HUES48 (cell line): ENCODE results near the gene INPP5D.

Source experiments
- H3K27ac ChIP-seq: one replicate; pipeline ENCODE4 v1.7.0; 2013; ENCODE audit warnings: low read depth, low read length, inconsistent platforms
- H3K27me3 ChIP-seq: 2 replicates; pipeline ENCODE4 v1.6.1; 2013; ENCODE audit warnings: mild to moderate bottlenecking, low read length; ENCODE audit not compliant: control insufficient read depth, insufficient read depth
- H3K36me3 ChIP-seq: 2 replicates; pipeline ENCODE4 v1.6.1; 2013; ENCODE audit warnings: low read length; ENCODE audit not compliant: control insufficient read depth, insufficient read depth
- H3K4me1 ChIP-seq: 2 replicates; pipeline ENCODE4 v1.6.1; 2013; ENCODE audit warnings: mild to moderate bottlenecking, low read length; ENCODE audit not compliant: control insufficient read depth, insufficient read depth
- H3K4me3 ChIP-seq: 2 replicates; pipeline ENCODE4 v1.5.1; 2013; ENCODE audit warnings: mild to moderate bottlenecking, low read depth, low read length
- H3K9ac ChIP-seq: 2 replicates; pipeline ENCODE4 v1.6.1; 2013; ENCODE audit warnings: mild to moderate bottlenecking, low read depth, low read length, moderate library complexity
- H3K9me3 ChIP-seq: 2 replicates; pipeline ENCODE4 v1.6.1; 2013; ENCODE audit warnings: low read length; ENCODE audit not compliant: control insufficient read depth, insufficient read depth

Gene INPP5D

DNA sequence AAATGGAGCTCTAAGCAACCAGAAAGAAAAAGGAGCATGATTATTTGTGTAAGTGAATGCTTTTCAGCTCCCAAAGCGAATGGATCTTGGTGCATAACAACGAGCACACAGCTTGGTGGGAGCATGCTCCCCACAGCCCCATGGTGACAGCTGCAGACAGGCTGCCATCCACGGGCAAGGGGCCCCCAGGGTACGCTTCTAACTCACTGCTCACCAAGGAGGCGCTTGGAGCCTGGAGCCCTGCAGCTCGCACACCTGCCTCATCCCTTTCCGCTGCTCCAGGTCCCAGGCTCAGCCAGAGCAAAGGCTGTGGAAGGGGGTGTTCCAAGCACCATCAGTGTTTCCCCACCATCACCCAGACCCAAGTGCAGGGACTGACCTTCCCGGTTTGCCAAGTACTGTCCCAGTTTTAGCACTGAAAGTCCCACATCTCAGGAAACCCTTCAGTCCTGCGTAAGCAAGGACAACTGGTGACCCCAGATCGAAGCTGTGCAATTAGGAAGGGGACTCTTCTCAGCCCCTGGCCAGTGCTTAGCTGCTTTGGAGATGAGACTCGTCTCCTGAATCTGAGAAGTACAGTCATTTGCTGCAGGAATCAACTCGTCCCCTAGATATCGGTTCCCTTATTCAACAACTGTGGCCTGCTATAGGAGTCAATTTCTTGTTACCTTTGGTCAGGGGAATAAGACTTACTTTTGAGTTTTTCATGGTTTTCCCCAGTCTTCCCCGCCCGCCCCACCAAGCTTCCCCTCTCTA is 141.3 kb downstream of the INPP5D start:
- Histone ChIP-seq H3K27me3 (0 out of 2 replicates have a peak, but pooled peaks cover 3% of the 10 kb centered on the region), H3K4me1 (0 out of 2 replicates have a peak, but pooled peaks cover 3% of the 10 kb centered on the region), H3K4me3 (no peak overlapping the region), H3K36me3 (no peaks in the 10 kb centered on the region), H3K27ac (no peak overlapping the region), H3K9me3 (peaks cover 2% of the 10 kb centered on the region; the same call in 1 of the 2 replicates), H3K9ac (no peak overlapping the region)

DNA sequence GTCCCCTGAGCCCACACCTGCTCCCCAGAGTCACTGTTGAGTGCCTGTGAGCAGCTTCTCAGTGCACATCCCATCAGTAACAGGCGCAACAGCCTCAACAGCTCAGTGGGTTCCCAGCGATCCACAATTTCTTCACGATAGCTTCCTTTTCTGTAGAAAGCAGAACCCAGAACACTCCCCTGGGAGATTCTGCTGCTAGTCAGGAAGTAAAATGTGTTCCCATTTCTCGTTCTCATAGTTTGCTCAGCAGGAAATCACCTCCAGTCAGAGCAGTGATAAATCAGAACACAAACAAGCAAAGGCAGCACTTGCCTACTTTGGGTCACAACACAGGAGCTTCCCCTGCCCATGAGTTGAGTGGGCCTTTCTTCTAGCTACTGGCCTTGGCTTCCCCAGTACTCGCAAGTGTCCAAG is 142.4 kb downstream of the INPP5D start:
- Histone ChIP-seq H3K4me1 (0 out of 2 replicates have a peak, but pooled peaks cover 3% of the 10 kb centered on the region), H3K4me3 (no peak overlapping the region), H3K9ac (no peak overlapping the region), H3K9me3 (peaks cover 2% of the 10 kb centered on the region; the same call in 1 of the 2 replicates), H3K27me3 (0 out of 2 replicates have a peak, but pooled peaks cover 3% of the 10 kb centered on the region), H3K36me3 (no peaks in the 10 kb centered on the region), H3K27ac (no peak overlapping the region)

DNA sequence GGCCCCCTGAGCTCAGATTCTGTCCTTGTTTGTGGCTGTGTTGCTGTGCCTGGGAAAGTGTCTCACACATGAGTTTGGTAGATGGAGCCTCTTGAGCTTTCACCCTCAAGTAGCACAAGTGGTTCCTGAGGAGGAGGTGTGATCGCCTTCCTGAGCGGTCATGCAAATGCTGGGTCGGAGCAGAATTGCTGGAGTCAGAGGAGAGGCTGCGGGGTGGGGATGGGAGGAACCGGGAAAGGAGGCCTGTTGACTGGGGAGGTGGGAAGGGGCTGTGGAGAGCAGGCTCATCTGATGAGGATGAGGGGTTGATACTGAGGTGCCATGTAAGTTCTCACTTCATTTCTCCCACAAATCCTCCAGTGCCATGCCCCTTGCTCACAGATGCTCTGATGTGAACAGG is 142.9 kb downstream of the INPP5D start:
- Histone ChIP-seq H3K36me3 (no peaks in the 10 kb centered on the region), H3K9ac (no peak overlapping the region)

DNA sequence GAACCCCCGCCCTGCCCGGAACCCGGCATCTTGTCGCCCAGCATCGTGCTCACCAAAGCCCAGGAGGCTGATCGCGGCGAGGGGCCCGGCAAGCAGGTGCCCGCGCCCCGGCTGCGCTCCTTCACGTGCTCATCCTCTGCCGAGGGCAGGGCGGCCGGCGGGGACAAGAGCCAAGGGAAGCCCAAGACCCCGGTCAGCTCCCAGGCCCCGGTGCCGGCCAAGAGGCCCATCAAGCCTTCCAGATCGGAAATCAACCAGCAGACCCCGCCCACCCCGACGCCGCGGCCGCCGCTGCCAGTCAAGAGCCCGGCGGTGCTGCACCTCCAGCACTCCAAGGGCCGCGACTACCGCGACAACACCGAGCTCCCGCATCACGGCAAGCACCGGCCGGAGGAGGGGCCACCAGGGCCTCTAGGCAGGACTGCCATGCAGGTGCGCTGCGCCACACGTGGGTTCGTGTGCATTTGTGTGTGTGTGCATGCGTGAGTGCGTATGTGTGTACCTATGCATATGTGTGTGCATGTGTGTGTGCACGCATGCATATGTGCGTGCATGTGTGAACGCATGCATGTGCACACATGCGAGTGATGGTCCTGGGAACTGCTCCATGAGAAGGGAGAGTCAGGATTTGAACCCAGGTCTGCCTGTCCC is 144.3 kb downstream of the INPP5D start:
- no peak overlapping the region for H3K27ac ChIP-seq
- no peak overlapping the region for H3K9ac ChIP-seq
- H3K4me3 ChIP-seq: no peak overlapping the region
- 0 out of 2 replicates have a peak, but pooled peaks cover 3% of the 10 kb centered on the region for H3K27me3 ChIP-seq
- H3K36me3 ChIP-seq: no peaks in the 10 kb centered on the region
- H3K4me1 ChIP-seq: peaks cover 13% of the 10 kb centered on the region
- H3K9me3 ChIP-seq: peaks cover 2% of the 10 kb centered on the region; the same call in 1 of the 2 replicates

More for the DNA sequence above, 142.9 kb downstream of the INPP5D start:
- 0 out of 2 replicates have a peak, but pooled peaks cover 3% of the 10 kb centered on the region for H3K27me3 ChIP-seq
- peaks cover 2% of the 10 kb centered on the region; the same call in 1 of the 2 replicates for H3K9me3 ChIP-seq
- H3K27ac ChIP-seq: no peak overlapping the region
- 0 out of 2 replicates have a peak, but pooled peaks cover 3% of the 10 kb centered on the region for H3K4me1 ChIP-seq
- no peak overlapping the region for H3K4me3 ChIP-seq

DNA sequence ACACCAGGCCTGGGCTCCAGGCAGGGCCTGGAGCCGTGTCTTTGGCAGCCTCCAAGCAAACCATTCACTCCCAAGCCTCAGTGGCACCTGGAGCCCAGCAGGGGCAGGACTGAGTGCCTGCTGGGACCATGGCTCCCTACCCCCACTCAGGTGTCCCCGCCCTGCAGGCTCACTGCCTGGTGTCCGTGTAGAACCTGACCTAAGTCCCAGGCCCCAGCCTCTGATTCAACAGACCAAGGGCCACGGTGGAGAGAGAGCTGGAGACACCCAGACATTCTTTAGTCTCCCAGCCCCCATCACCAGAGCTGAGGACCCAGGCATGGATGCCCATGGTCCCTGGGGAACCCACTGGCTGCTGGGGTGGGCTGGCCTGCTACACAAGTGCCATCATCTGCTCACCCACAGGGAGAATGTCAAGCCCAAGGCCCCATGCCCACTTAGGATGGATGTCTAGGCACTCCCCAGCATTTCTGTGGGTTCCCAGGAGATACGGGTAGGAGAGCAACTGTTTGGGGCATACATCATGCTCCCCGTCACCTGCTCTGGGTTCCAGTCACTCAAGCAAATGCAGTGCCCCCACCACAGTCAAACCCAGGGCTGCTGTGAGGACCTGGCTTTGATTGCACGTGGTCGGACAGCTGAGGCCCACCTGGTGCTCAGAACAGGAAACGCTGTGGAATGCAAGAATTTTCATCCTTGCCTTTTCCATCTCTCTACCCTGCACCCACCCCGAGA is 148.4 kb downstream of the INPP5D start:
- Histone ChIP-seq H3K4me3 (no peak overlapping the region), H3K36me3 (no peaks in the 10 kb centered on the region), H3K9me3 (no peaks in the 10 kb centered on the region), H3K27me3 (no peaks in the 10 kb centered on the region), H3K4me1 (peaks cover 28% of the 10 kb centered on the region), H3K9ac (no peak overlapping the region), H3K27ac (peak overlapping the region; percentile 94)

DNA sequence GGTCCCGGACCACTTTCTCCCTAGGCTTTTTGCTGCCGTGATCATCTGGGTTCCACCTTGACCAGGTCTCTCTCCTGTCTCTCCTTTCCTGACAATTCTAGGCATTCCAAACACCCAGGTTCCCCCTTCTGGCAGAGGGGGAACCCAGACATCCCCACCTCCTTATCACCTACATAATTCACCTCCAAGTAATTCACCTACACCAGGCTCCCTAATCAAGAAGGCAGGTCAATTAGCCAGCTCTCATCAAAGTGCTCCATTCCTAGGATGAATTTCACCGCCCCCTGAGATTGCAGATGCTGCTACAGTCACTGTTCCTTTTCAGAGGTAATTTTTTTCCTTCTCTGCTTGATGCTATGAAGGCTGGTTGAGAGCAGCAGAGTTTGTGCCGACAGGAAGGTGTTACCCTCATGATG is 149.0 kb downstream of the INPP5D start:
- Histone ChIP-seq H3K9ac (no peak overlapping the region), H3K27ac (peak overlapping the region; percentile 94), H3K4me1 (peaks cover 28% of the 10 kb centered on the region), H3K9me3 (no peaks in the 10 kb centered on the region), H3K27me3 (no peaks in the 10 kb centered on the region), H3K36me3 (no peaks in the 10 kb centered on the region), H3K4me3 (no peak overlapping the region)

DNA sequence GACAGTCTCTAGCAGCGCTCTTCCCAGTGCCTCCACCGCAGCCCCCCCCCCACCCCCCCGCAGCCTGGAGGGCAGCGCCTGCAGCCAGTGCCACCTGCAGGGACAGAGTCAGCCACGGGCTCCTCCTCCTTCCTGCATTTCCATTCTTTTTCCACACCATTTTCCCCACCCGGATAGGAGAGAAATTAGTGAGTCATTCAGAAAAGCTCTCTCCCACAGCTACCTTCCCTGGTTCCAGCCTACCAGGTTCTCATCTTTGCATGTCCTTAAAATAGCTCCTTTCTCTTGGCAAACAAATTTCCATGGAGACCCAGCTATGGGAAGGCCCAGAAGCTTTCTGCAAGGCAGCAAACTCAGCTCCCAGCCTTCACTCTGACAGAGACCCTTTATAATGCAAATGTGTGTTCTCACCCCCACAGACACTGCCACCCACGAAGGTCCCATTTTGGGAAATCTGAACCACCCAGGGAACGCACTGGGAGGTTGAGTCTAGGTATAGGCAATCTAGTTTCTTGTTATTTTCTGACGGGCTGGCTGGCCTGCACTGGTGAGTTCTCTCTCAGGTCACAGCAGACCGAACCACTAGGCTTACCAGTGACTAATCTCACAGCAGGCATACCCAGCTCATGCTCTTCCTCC is 149.5 kb downstream of the INPP5D start:
- Histone ChIP-seq H3K27ac (peak overlapping the region; percentile 94), H3K9me3 (no peaks in the 10 kb centered on the region), H3K4me3 (no peak overlapping the region), H3K4me1 (peaks cover 28% of the 10 kb centered on the region), H3K36me3 (no peaks in the 10 kb centered on the region), H3K27me3 (no peaks in the 10 kb centered on the region), H3K9ac (no peak overlapping the region)

DNA sequence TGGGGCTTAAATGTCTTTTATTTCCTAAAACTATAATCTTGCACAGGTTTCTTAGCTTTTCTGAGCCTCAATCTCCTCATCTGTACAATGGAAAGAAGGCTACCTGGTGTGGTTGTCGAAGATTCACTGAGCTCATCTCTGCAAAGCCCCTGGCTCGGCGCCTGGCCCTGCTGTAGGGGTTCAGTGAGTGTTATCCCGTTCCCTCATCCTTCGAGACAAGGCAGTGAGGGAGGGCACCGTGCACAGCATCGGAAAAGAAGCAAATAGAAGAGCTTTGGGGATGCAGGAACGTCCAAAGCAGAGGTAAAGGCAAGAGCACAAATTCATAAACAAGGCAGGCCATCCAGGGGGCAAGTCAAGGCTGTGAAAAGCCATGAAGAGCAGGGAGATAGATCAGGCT is 150.1 kb downstream of the INPP5D start:
- Histone ChIP-seq H3K36me3 (no peaks in the 10 kb centered on the region), H3K4me3 (no peak overlapping the region), H3K9ac (no peak overlapping the region), H3K27ac (peak overlapping the region; percentile 94), H3K4me1 (peaks cover 28% of the 10 kb centered on the region), H3K9me3 (no peaks in the 10 kb centered on the region), H3K27me3 (no peaks in the 10 kb centered on the region)

DNA sequence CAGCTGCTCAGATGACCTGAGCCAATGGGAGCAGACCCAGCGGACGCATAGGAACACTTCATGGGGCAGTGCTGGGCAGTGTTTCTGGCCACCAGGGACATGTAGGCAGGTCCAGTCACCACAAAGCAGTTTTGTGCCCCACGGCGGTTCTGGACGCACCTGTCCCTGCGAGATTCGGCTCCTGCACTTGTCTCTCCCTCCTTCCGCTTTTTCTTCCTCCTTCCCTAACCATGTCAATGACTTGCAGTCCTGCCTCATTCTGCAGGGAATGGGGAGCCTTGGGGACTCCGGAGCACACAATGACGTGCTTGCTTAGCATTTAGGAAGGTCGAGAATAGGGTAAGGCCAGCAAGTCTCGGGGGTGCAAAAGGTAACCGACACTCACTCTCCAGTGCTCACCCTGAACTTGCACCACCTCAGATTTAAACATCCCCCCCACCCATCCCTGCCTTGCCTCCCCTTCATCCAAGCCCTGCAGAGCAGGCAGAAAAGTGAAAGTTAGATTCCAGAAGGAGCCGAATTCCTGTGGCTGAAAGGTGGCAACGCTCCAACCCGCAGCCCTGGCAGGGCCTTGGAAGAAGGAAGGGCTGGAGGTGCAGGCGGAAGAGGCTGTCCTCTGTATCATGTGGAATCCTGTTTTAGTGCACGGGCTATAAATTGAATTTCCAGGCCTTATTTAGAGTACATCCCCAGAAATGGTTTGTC is 150.9 kb downstream of the INPP5D start:
- no peak overlapping the region for H3K4me3 ChIP-seq
- H3K4me1 ChIP-seq: peaks cover 28% of the 10 kb centered on the region
- H3K9ac ChIP-seq: no peak overlapping the region
- no peak overlapping the region for H3K27ac ChIP-seq
- no peaks in the 10 kb centered on the region for H3K36me3 ChIP-seq
- H3K27me3 ChIP-seq: no peaks in the 10 kb centered on the region
- H3K9me3 ChIP-seq: no peaks in the 10 kb centered on the region

DNA sequence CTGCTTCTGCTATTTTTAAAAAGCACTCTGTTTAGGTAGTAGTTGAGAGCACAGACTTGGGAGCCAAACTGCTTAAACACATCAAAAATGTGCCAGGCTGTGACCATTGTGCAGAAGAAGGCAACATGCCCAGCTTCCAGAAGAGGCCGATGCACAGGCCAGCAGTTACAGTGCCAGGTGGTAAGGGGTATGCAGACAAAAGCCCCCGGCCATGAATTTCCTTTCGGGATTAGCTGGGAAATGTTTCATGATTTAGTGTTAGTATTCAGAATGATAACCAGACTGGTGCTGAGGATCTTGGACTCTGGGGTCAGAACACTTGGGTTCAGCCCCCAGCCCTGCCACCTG is 151.4 kb downstream of the INPP5D start:
- Histone ChIP-seq H3K27me3 (no peaks in the 10 kb centered on the region), H3K9ac (no peak overlapping the region), H3K27ac (no peak overlapping the region), H3K4me3 (no peak overlapping the region), H3K4me1 (peaks cover 28% of the 10 kb centered on the region), H3K9me3 (no peaks in the 10 kb centered on the region), H3K36me3 (no peaks in the 10 kb centered on the region)
